Neural cell (in vitro differentiated cells): Measurements from ENCODE around the gene MCC. TPM values are rescaled to one million over a fixed set of nuclear protein-coding genes. Genes with fewer than 3 reads are reported as not detected.

ENCODE experiments used
- H2AFZ ChIP-seq: fragments of 200-600, 300-800 bp; sonication (generic), shearing (Covaris generic); 2 replicates; pipeline ENCODE4 v1.6.0; 2014; ENCODE audit warnings: low read depth, mild to moderate bottlenecking, antibody characterized with exemption, low read length, moderate library complexity
- H3F3A ChIP-seq: fragments of 200-600 bp; shearing (Covaris generic); 2 replicates; pipeline ENCODE4 v1.6.1; 2016; ENCODE audit warnings: mild to moderate bottlenecking, moderate library complexity, mixed read lengths, antibody characterized with exemption, low read length; ENCODE audit not compliant: insufficient read depth, poor library complexity, severe bottlenecking
- H3K27ac ChIP-seq: fragments of 200-600, 300-800 bp; sonication (generic), shearing (Covaris generic); 2 replicates; pipeline ENCODE4 v1.5.1; 2014; ENCODE audit warnings: mild to moderate bottlenecking, low read length, moderate library complexity
- H3K27me3 ChIP-seq: fragments of 300-800, 200-600 bp; sonication (generic), shearing (Covaris generic); 2 replicates; pipeline ENCODE4 v1.6.0; 2014; ENCODE audit warnings: mild to moderate bottlenecking, low read depth, low read length, moderate library complexity; ENCODE audit not compliant: insufficient read depth
- H3K36me3 ChIP-seq: fragments of 300-800, 200-600 bp; sonication (generic), shearing (Covaris generic); 2 replicates; pipeline ENCODE4 v1.5.1; 2014; ENCODE audit warnings: mild to moderate bottlenecking, antibody characterized with exemption, low read length, moderate library complexity; ENCODE audit not compliant: insufficient read depth
- H3K4me2 ChIP-seq: fragments of 300-800, 200-600 bp; sonication (generic), shearing (Covaris generic); 2 replicates; pipeline ENCODE4 v1.6.0; 2014; ENCODE audit warnings: mild to moderate bottlenecking, low read length
- H3K4me3 ChIP-seq: fragments of 300-800, 200-600 bp; sonication (generic), shearing (Covaris generic); 2 replicates; pipeline ENCODE4 v1.5.1; 2014; ENCODE audit warnings: mild to moderate bottlenecking, low read length, moderate library complexity
- H3K79me2 ChIP-seq: fragments of 200-600 bp; shearing (Covaris generic); replicated peaks from 2 replicates; pipeline ENCODE4 v1.6.0; 2014; ENCODE audit warnings: mild to moderate bottlenecking, low read length, moderate library complexity; ENCODE audit not compliant: insufficient read depth
- H3K9ac ChIP-seq: fragments of 300-800, 200-600 bp; sonication (generic), shearing (Covaris generic); 2 replicates; pipeline ENCODE4 v1.6.1; 2016; ENCODE audit warnings: mild to moderate bottlenecking, low read length, mixed read lengths
- H3K9me2 ChIP-seq: fragments of 200-600 bp; shearing (Covaris generic); 2 replicates; pipeline ENCODE4 v1.6.1; 2016; ENCODE audit warnings: mild to moderate bottlenecking, low read length, mixed read lengths; ENCODE audit not compliant: insufficient read depth
- H3K9me3 ChIP-seq: fragments of 200-600, 300-800 bp; sonication (generic), shearing (Covaris generic); 2 replicates; pipeline ENCODE4 v1.6.1; 2016; ENCODE audit warnings: mild to moderate bottlenecking, mixed run types, low read length, moderate library complexity, mixed read lengths
- H4K20me1 ChIP-seq: fragments of 200-600 bp; shearing (Covaris generic); 2 replicates; pipeline ENCODE4 v1.6.1; 2016; ENCODE audit warnings: mild to moderate bottlenecking, mixed run types; ENCODE audit not compliant: insufficient read depth
- EP300 ChIP-seq: fragments of 450-650 bp; conservative IDR thresholded peaks from 2 replicates; pipeline ENCODE4 v1.6.1; 2014; ENCODE audit warnings: antibody characterized with exemption, mild to moderate bottlenecking, moderate library complexity; ENCODE audit not compliant: poor library complexity, severe bottlenecking
- EZH2 ChIP-seq: fragments of 200-600, 300-800 bp; shearing (Covaris generic), sonication (generic); IDR thresholded peaks from 2 replicates; pipeline ENCODE4 v1.6.1; 2014; ENCODE audit warnings: antibody characterized with exemption, low read length, borderline replicate concordance, mild to moderate bottlenecking; ENCODE audit not compliant: insufficient read depth, poor library complexity, severe bottlenecking
- MXI1 ChIP-seq: fragments of 450-650 bp; conservative IDR thresholded peaks from 2 replicates; pipeline ENCODE4 v1.6.1; 2014; ENCODE audit warnings: antibody characterized with exemption, mild to moderate bottlenecking; ENCODE audit not compliant: poor library complexity, severe bottlenecking
- POLR2AphosphoS5 ChIP-seq: IDR thresholded peaks from 2 replicates; pipeline ENCODE4 v1.6.1; 2012
- RAD21 ChIP-seq: fragments of 450-650 bp; conservative IDR thresholded peaks from 2 replicates; pipeline ENCODE4 v1.6.1; 2014; ENCODE audit warnings: antibody characterized with exemption, mild to moderate bottlenecking, moderate library complexity
- SMC3 ChIP-seq: fragments of 450-650 bp; conservative IDR thresholded peaks from 2 replicates; pipeline ENCODE4 v1.6.1; 2014; ENCODE audit warnings: antibody characterized with exemption, mild to moderate bottlenecking, moderate library complexity; ENCODE audit not compliant: poor library complexity
- TAF1 ChIP-seq: IDR thresholded peaks from 2 replicates; pipeline ENCODE4 v1.6.1; 2012; ENCODE audit warnings: low read depth
- polyA plus RNA-seq: library from polyadenylated mRNA; depleted of rRNA; stranded (reverse); fragments of >200 nt; gene quantifications from 2 replicates; pipeline ENCODE4 v1.2.3, GENCODE V29; 2014
- TF ChIP-seq, protein P1 (sequence below): IDR thresholded peaks from 2 replicates; pipeline ENCODE4 v1.6.1; 2012; ENCODE audit warnings: borderline replicate concordance
- TF ChIP-seq, protein P2 (sequence below): fragments of 450-650 bp; IDR thresholded peaks from 2 replicates; pipeline ENCODE4 v1.5.1; 2014; ENCODE audit warnings: antibody characterized with exemption, mild to moderate bottlenecking, moderate library complexity; ENCODE audit not compliant: poor library complexity, severe bottlenecking

Gene MCC
- polyA plus RNA-seq, 1 donor from 2014 or later: 2.2 TPM

DNA sequence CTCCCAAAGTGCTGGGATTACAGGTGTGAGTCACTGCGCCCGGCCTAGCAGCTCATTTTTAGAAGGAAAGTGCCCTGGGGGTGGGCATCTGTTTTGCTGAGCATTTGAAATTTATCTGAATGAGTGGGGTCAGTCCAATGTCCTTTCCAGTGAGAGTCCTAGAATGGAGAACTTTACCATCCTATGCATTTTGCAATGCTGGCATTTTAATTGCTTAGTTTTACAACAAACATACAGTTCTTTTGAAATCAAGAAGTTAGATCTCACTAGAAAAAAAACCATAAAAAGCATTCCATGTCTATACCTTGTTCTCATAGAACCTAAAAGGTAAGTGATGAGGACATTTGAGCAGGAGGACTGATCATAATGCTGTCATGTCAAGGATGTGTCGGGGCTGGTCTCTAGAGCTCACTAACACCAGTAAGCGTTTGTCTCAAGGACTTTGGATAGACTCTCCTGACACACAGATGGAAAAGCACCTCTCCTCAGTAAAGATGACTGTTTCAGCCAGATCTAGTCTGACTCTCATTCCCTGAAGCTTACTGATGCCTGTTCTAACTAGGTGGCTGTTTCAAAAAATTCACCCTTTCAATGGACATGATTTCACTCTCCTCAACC is 427.7 kb downstream of the MCC start:
- no peaks in the 10 kb centered on the region for H3F3A ChIP-seq
- no peaks in the 10 kb centered on the region for H3K36me3 ChIP-seq
- no peak overlapping the region for H2AFZ ChIP-seq
- H3K4me3 ChIP-seq: no peak overlapping the region
- no peaks in the 10 kb centered on the region for H3K79me2 ChIP-seq
- TF ChIP-seq, protein P1, sequence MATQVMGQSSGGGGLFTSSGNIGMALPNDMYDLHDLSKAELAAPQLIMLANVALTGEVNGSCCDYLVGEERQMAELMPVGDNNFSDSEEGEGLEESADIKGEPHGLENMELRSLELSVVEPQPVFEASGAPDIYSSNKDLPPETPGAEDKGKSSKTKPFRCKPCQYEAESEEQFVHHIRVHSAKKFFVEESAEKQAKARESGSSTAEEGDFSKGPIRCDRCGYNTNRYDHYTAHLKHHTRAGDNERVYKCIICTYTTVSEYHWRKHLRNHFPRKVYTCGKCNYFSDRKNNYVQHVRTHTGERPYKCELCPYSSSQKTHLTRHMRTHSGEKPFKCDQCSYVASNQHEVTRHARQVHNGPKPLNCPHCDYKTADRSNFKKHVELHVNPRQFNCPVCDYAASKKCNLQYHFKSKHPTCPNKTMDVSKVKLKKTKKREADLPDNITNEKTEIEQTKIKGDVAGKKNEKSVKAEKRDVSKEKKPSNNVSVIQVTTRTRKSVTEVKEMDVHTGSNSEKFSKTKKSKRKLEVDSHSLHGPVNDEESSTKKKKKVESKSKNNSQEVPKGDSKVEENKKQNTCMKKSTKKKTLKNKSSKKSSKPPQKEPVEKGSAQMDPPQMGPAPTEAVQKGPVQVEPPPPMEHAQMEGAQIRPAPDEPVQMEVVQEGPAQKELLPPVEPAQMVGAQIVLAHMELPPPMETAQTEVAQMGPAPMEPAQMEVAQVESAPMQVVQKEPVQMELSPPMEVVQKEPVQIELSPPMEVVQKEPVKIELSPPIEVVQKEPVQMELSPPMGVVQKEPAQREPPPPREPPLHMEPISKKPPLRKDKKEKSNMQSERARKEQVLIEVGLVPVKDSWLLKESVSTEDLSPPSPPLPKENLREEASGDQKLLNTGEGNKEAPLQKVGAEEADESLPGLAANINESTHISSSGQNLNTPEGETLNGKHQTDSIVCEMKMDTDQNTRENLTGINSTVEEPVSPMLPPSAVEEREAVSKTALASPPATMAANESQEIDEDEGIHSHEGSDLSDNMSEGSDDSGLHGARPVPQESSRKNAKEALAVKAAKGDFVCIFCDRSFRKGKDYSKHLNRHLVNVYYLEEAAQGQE: no peak
- TF ChIP-seq MXI1: no peak
- no peak for TF ChIP-seq EZH2
- TF ChIP-seq RAD21: no peak
- TF ChIP-seq SMC3: no peak
- TF ChIP-seq TAF1: no peak
- no peak for TF ChIP-seq EP300
- no peak for TF ChIP-seq POLR2AphosphoS5
- TF ChIP-seq, protein P2, sequence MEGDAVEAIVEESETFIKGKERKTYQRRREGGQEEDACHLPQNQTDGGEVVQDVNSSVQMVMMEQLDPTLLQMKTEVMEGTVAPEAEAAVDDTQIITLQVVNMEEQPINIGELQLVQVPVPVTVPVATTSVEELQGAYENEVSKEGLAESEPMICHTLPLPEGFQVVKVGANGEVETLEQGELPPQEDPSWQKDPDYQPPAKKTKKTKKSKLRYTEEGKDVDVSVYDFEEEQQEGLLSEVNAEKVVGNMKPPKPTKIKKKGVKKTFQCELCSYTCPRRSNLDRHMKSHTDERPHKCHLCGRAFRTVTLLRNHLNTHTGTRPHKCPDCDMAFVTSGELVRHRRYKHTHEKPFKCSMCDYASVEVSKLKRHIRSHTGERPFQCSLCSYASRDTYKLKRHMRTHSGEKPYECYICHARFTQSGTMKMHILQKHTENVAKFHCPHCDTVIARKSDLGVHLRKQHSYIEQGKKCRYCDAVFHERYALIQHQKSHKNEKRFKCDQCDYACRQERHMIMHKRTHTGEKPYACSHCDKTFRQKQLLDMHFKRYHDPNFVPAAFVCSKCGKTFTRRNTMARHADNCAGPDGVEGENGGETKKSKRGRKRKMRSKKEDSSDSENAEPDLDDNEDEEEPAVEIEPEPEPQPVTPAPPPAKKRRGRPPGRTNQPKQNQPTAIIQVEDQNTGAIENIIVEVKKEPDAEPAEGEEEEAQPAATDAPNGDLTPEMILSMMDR: no peak
- H3K9me2 ChIP-seq: no peaks in the 10 kb centered on the region
- no peak overlapping the region for H3K9ac ChIP-seq
- no peaks in the 10 kb centered on the region for H3K9me3 ChIP-seq
- H3K27me3 ChIP-seq: no peaks in the 10 kb centered on the region
- H3K4me2 ChIP-seq: no peak overlapping the region
- H4K20me1 ChIP-seq: no peaks in the 10 kb centered on the region
- H3K27ac ChIP-seq: peak overlapping the region; percentile 96

DNA sequence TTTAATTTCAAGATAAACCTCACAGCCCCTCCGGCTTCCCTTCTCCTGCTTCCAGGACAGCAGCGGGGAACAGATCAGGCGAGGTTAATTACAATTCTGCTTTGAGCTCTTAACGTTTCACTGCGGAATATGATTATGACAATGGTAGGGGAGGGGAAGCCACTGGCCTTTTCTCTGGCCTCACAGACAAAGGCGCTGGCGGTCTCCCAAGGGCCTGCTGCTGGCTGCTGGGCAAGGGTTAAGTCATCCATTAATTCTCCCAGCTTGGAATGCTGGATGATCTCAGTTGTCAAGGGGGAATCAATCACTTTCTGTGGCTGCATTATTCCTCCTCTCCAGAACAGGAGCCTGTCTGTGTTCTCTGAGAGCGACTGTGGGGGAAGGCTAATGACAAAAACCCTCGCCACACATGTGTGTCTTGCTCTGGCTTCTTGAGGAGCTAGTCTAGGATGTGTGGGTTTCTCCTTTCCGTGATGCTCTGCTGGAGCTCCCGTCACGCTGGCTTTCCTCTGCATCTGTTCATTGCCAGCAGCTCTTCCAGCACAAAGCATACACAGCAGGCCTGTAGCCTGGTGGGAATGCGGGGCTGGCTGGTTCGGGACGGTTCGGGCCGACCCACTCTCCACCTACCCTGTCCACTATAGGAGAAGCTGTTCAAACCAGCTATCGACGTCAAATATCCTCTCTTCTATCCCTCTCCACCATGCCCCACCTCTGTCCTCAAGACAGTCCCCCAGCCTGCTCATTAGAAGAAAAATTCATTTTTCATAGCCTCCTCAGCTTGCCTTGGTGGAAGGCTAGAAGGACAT is 428.8 kb downstream of the MCC start:
- Histone ChIP-seq H3K9me2 (no peaks in the 10 kb centered on the region), H3K79me2 (no peaks in the 10 kb centered on the region), H2AFZ (peak overlapping the region; percentile 59), H3K36me3 (no peaks in the 10 kb centered on the region), H4K20me1 (no peaks in the 10 kb centered on the region), H3F3A (no peaks in the 10 kb centered on the region), H3K27ac (peak overlapping the region; percentile 96), H3K9ac (peak overlapping the region; percentile 73), H3K27me3 (no peaks in the 10 kb centered on the region), H3K9me3 (no peaks in the 10 kb centered on the region), H3K4me2 (peak overlapping the region; percentile 56), H3K4me3 (peak overlapping the region; percentile 29)
- TF ChIP-seq, protein P2: no peak
- TF ChIP-seq RAD21: no peak
- TF ChIP-seq, protein P1: peak; percentile 99
- TF ChIP-seq EZH2: no peak
- peak; percentile 73 for TF ChIP-seq POLR2AphosphoS5
- peak; percentile 70 for TF ChIP-seq EP300
- peak; percentile 42 for TF ChIP-seq TAF1
- no peak for TF ChIP-seq SMC3
- no peak for TF ChIP-seq MXI1
